Loucy (cell line): ENCODE measurements around the gene VGLL1.

Experiments
- H2AFZ ChIP-seq: fragments of 200-600 bp; sonication (generic); 2 replicates; pipeline ENCODE4 v1.6.0; 2016; ENCODE audit warnings: antibody characterized with exemption, mild to moderate bottlenecking, low read length, moderate library complexity
- H3F3A ChIP-seq: fragments of 200-600 bp; 2 replicates; pipeline ENCODE4 v1.6.0; 2016; ENCODE audit warnings: antibody characterized with exemption, low read depth, mild to moderate bottlenecking
- H3K27me3 ChIP-seq: fragments of 200-600 bp; sonication (generic); 2 replicates; pipeline ENCODE4 v1.6.1; 2014; ENCODE audit warnings: low read length, mild to moderate bottlenecking; ENCODE audit not compliant: insufficient read depth, poor library complexity, severe bottlenecking
- H3K36me3 ChIP-seq: fragments of 200-600 bp; sonication (generic); 2 replicates; pipeline ENCODE4 v1.6.1; 2016; ENCODE audit warnings: low read length; ENCODE audit not compliant: insufficient read depth
- H3K4me1 ChIP-seq: fragments of 200-600 bp; sonication (generic); 2 replicates; pipeline ENCODE4 v1.5.1; 2014; ENCODE audit warnings: low read length, mild to moderate bottlenecking; ENCODE audit not compliant: insufficient read depth, poor library complexity, severe bottlenecking
- H3K4me2 ChIP-seq: fragments of 200-600 bp; sonication (generic); 2 replicates; pipeline ENCODE4 v1.6.0; 2014; ENCODE audit warnings: antibody characterized with exemption, low read length, low read depth, mild to moderate bottlenecking; ENCODE audit not compliant: poor library complexity, severe bottlenecking
- H3K4me3 ChIP-seq: fragments of 200-600 bp; sonication (generic); 2 replicates; pipeline ENCODE4 v1.5.1; 2014; ENCODE audit warnings: low read length, mild to moderate bottlenecking, mixed read lengths; ENCODE audit not compliant: poor library complexity, severe bottlenecking
- H3K79me2 ChIP-seq: fragments of 200-600 bp; sonication (generic); 2 replicates; pipeline ENCODE4 v1.6.1; 2014; ENCODE audit warnings: low read length; ENCODE audit not compliant: insufficient read depth
- H3K9ac ChIP-seq: fragments of 200-600 bp; sonication (generic); 2 replicates; pipeline ENCODE4 v1.6.0; 2014; ENCODE audit warnings: mild to moderate bottlenecking, low read depth, low read length, moderate library complexity; ENCODE audit not compliant: poor library complexity, severe bottlenecking
- H3K9me2 ChIP-seq: fragments of 200-600 bp; sonication (generic); replicated peaks from 2 replicates; pipeline ENCODE4 v1.6.1; 2016; ENCODE audit warnings: low read depth, low read length, mixed read lengths
- H3K9me3 ChIP-seq: fragments of 200-600 bp; sonication (generic); 2 replicates; pipeline ENCODE4 v1.6.1; 2014; ENCODE audit warnings: mild to moderate bottlenecking, antibody characterized with exemption, low read length, low read depth; ENCODE audit not compliant: insufficient read depth
- H4K20me1 ChIP-seq: fragments of 200-600 bp; sonication (generic); 2 replicates; pipeline ENCODE4 v1.6.0; 2014; ENCODE audit warnings: antibody characterized with exemption, low read length, mild to moderate bottlenecking; ENCODE audit not compliant: insufficient read depth, poor library complexity, severe bottlenecking
- CTCF ChIP-seq: fragments of 200-600 bp; sonication (generic); conservative IDR thresholded peaks from 2 replicates; pipeline ENCODE4 v1.5.1; 2014; ENCODE audit warnings: mild to moderate bottlenecking, antibody characterized with exemption, low read length
- EZH2phosphoT487 ChIP-seq: fragments of 200-600 bp; IDR thresholded peaks from 2 replicates; pipeline ENCODE4 v1.6.1; 2018; ENCODE audit warnings: antibody characterized with exemption, mild to moderate bottlenecking, moderate library complexity, borderline replicate concordance

VGLL1 gene

GRCh38 chrX:136496764-136497555 is 35.1 kb upstream of the VGLL1 start:
- peaks cover 35% of the 10 kb centered on the region for H3K79me2 ChIP-seq
- peaks cover 12% of the 10 kb centered on the region; the same call in 1 of the 2 replicates for H3K36me3 ChIP-seq
- peak overlapping the region; percentile 93 for H3K4me3 ChIP-seq
- H3K9me2 ChIP-seq = no peaks in the 10 kb centered on the region
- H3K9ac ChIP-seq = peak overlapping the region; percentile 95
- H4K20me1 ChIP-seq = peaks cover 11% of the 10 kb centered on the region
- no peaks in the 10 kb centered on the region; the same call in 1 of the 2 replicates for H3F3A ChIP-seq
- H3K27me3 ChIP-seq = no peaks in the 10 kb centered on the region
- peaks cover 19% of the 10 kb centered on the region for H3K4me1 ChIP-seq
- TF ChIP-seq CTCF (no peak), EZH2phosphoT487 (no peak)
- peak overlapping the region; percentile 92 for H2AFZ ChIP-seq
- H3K4me2 ChIP-seq = peak overlapping the region; percentile 94
- no peaks in the 10 kb centered on the region for H3K9me3 ChIP-seq

GRCh38 chrX:136497556-136498052 is 34.4 kb upstream of the VGLL1 start, which contains the start of gene HTATSF1:
TSS of gene HTATSF1 (plus strand) at chrX:136497592. CDS start at chrX:136497685, 93 bp downstream.
- Histone ChIP-seq H3K4me2 (peak within 1 kb of the TSS; percentile 94), H3K27me3 (no peaks in the 10 kb centered on the region), H3K9ac (peak within 1 kb of the TSS; percentile 95), H3K4me1 (peaks cover 19% of the 10 kb centered on the region), H3F3A (no peaks in the 10 kb centered on the region; the same call in 1 of the 2 replicates), H3K79me2 (peaks cover 35% of the 10 kb centered on the region), H3K9me3 (no peaks in the 10 kb centered on the region), H3K4me3 (peak within 1 kb of the TSS; percentile 93), H4K20me1 (peaks cover 11% of the 10 kb centered on the region), H3K9me2 (no peaks in the 10 kb centered on the region), H2AFZ (peak within 1 kb of the TSS; percentile 92), H3K36me3 (peaks cover 14% of the 10 kb centered on the region; the same call in 1 of the 2 replicates)
- no peak for TF ChIP-seq EZH2phosphoT487
- TF ChIP-seq CTCF = no peak

GRCh38 chrX:136519069-136519468 is 12.9 kb upstream of the VGLL1 start:
- Histone ChIP-seq H3K9me3 (no peaks in the 10 kb centered on the region), H3K27me3 (no peaks in the 10 kb centered on the region), H3K79me2 (no peaks in the 10 kb centered on the region), H3K9ac (no peak overlapping the region), H3K9me2 (no peaks in the 10 kb centered on the region), H3F3A (no peaks in the 10 kb centered on the region), H4K20me1 (no peaks in the 10 kb centered on the region), H3K4me3 (no peak overlapping the region), H3K4me2 (no peak overlapping the region), H2AFZ (no peak overlapping the region), H3K4me1 (no peaks in the 10 kb centered on the region), H3K36me3 (no peaks in the 10 kb centered on the region)
- TF ChIP-seq EZH2phosphoT487 = no peak
- TF ChIP-seq CTCF = no peak
